GM19239 (cell line): ENCODE measurements around the gene POLR2H.

Source experiments
- DNase-seq: peaks from one replicate; pipeline ENCODE4 v3.0.0; 2011; ENCODE audit warnings: low spot score; ENCODE audit not compliant: insufficient read length
- FAIRE-seq: peaks from 2 replicates; lab custom pipeline; 2011; peaks lifted over from hg19 to GRCh38; lab: Jason Lieb, UNC

POLR2H gene

GRCh38 chr3:184417619-184418327, 56.3 kb downstream of the POLR2H start:
- FAIRE-seq: peak; percentile 83

More at GRCh38 chr3:184417619-184418327, 56.3 kb downstream of the POLR2H start:
- peak; percentile 78 for DNase-seq
